ENCODE results near the gene PRIMA1.
"Not testable (repeated sequence)": the region's sequence is repeated elsewhere in the genome, so short reads cannot be mapped to it uniquely, and the experiment has no call there.

Gene PRIMA1

GRCh38 chr14:93811020-93811419 is 22.7 kb upstream of the PRIMA1 start:
- no peak for TF ChIP-seq CTCF (IDR thresholded peaks at IDR 0.05; ENCODE audit: low read depth, low read length, missing control alignments)

GRCh38 chr14:93809491-93810420 is 21.5 kb upstream of the PRIMA1 start:
- H3K4me3 ChIP-seq (ENCODE audit: low read depth, low read length); in situ Hi-C loops (cut with HindIII; ENCODE audit: low sequenced_read_pairs); DNase-seq (ENCODE audit: low read depth): not testable (repeated sequence)

More at GRCh38 chr14:93811020-93811419, 22.7 kb upstream of the PRIMA1 start:
- H3K4me3 ChIP-seq (ENCODE audit: low read depth, low read length), result no peak overlapping the region
- DNase-seq (ENCODE audit: low read depth), result no peak
- in situ Hi-C loops (cut with HindIII; ENCODE audit: low sequenced_read_pairs), result no loop called here

- in situ Hi-C loops (cut with HindIII; ENCODE audit: low sequenced_read_pairs), result no loop called here
- no peak overlapping the region for H3K4me3 ChIP-seq (ENCODE audit: low read depth, low read length)
- no peak for TF ChIP-seq CTCF (IDR thresholded peaks at IDR 0.05; ENCODE audit: low read depth, low read length, missing control alignments)
- DNase-seq (ENCODE audit: low read depth), result no peak
Observed at GRCh38 chr14:93804654-93805053, 16.4 kb upstream of the PRIMA1 start.

GRCh38 chr14:93803408-93804318 is 15.4 kb upstream of the PRIMA1 start:
- DNase-seq (ENCODE audit: low read depth), result no peak
- in situ Hi-C loops (cut with HindIII; ENCODE audit: low sequenced_read_pairs), result no loop called here
- no peak overlapping the region for H3K4me3 ChIP-seq (ENCODE audit: low read depth, low read length)
- TF ChIP-seq CTCF (IDR thresholded peaks at IDR 0.05; ENCODE audit: low read depth, low read length, missing control alignments), result no peak

- in situ Hi-C loops (cut with HindIII; ENCODE audit: low sequenced_read_pairs), result no loop called here
- DNase-seq (ENCODE audit: low read depth), result no peak
- no peak for TF ChIP-seq CTCF (IDR thresholded peaks at IDR 0.05; ENCODE audit: low read depth, low read length, missing control alignments)
- H3K4me3 ChIP-seq (ENCODE audit: low read depth, low read length), result no peak overlapping the region
Observed at GRCh38 chr14:93799989-93800921, 12.0 kb upstream of the PRIMA1 start.

- no peak for TF ChIP-seq CTCF (IDR thresholded peaks at IDR 0.05; ENCODE audit: low read depth, low read length, missing control alignments)
- in situ Hi-C loops (cut with HindIII; ENCODE audit: low sequenced_read_pairs), result no loop called here
- H3K4me3 ChIP-seq (ENCODE audit: low read depth, low read length), result no peak overlapping the region
- no peak for DNase-seq (ENCODE audit: low read depth)
Observed at GRCh38 chr14:93799617-93799988, 11.3 kb upstream of the PRIMA1 start.

Data from astrocyte of the cerebellum (primary cell).